A204.1 (cell line): ENCODE measurements around the gene OPA1.

ENCODE experiments used
- FAIRE-seq: peaks from 2 replicates; lab custom pipeline; 2012; peaks lifted over from hg19 to GRCh38; lab: Jason Lieb, UNC

OPA1 gene

GRCh38 chr3:193650585-193650984, 57.6 kb downstream of the OPA1 start:
- no peak for FAIRE-seq

GRCh38 chr3:193655831-193656433, 62.9 kb downstream of the OPA1 start:
- no peak for FAIRE-seq

GRCh38 chr3:193656445-193656844, 63.4 kb downstream of the OPA1 start:
- no peak for FAIRE-seq

- FAIRE-seq = no peak
These were observed 63.9 kb downstream of the OPA1 start for GRCh38 chr3:193656878-193657282.

- FAIRE-seq = no peak
These were observed 67.2 kb downstream of the OPA1 start for GRCh38 chr3:193660171-193660570.

- no peak for FAIRE-seq
These were observed 67.8 kb downstream of the OPA1 start for GRCh38 chr3:193660698-193661411.

- FAIRE-seq = no peak
These were observed 69.8 kb downstream of the OPA1 start for GRCh38 chr3:193662757-193663322.

GRCh38 chr3:193665370-193665989, 72.5 kb downstream of the OPA1 start:
- FAIRE-seq = peak; percentile 97

GRCh38 chr3:193673845-193674244, 80.8 kb downstream of the OPA1 start:
- no peak for FAIRE-seq

GRCh38 chr3:193674714-193675113, 81.7 kb downstream of the OPA1 start:
- no peak for FAIRE-seq

- no peak for FAIRE-seq
These were observed 84.7 kb downstream of the OPA1 start for GRCh38 chr3:193677734-193678133.

GRCh38 chr3:193680220-193680619, 87.2 kb downstream of the OPA1 start:
- FAIRE-seq = no peak

GRCh38 chr3:193681631-193682030, 88.6 kb downstream of the OPA1 start:
- no peak for FAIRE-seq

- no peak for FAIRE-seq
These were observed 93.9 kb downstream of the OPA1 start for GRCh38 chr3:193686665-193687483.

GRCh38 chr3:193688834-193689714, 96.1 kb downstream of the OPA1 start:
- FAIRE-seq = no peak

- no peak for FAIRE-seq
These were observed 100.8 kb downstream of the OPA1 start for GRCh38 chr3:193693774-193694173.

GRCh38 chr3:193701953-193702635, 109.1 kb downstream of the OPA1 start:
- no peak for FAIRE-seq

- FAIRE-seq = no peak
These were observed 110.0 kb downstream of the OPA1 start for GRCh38 chr3:193702967-193703366.

- no peak for FAIRE-seq
These were observed 111.4 kb downstream of the OPA1 start for GRCh38 chr3:193704431-193704830.

- FAIRE-seq = no peak
These were observed 115.3 kb downstream of the OPA1 start for GRCh38 chr3:193708270-193708669.
